Activated CD8-positive, alpha-beta memory T cell treated with anti-CD3 and anti-CD28 coated beads for 36 hours (primary cell): Measurements from ENCODE around the gene SGO1. TPM values are rescaled to one million over a fixed set of nuclear protein-coding genes. Genes with fewer than 3 reads are reported as not detected.

Source experiments
- CTCF ChIA-PET: fragments of 350-600 bp; sonication (Branson Sonifier 250); formaldehyde crosslinking; loops from one replicate; lab custom pipeline; 2021; ENCODE audit warnings: antibody characterized with exemption; lab: Charles Lee
- POLR2A ChIA-PET: fragments of 350-600 bp; sonication (Branson Sonifier 250); formaldehyde crosslinking; loops from one replicate; lab custom pipeline; 2021; ENCODE audit warnings: antibody characterized with exemption; lab: Charles Lee
- total RNA-seq, 2 experiments: library from RNA; stranded (reverse); gene quantifications; one replicate each; pipeline ENCODE4 v1.2.3, GENCODE V29; 2021

The SGO1 gene
- total RNA-seq, 2 experiments from 2014 or later: 21.6 to 23.3 TPM

DNA sequence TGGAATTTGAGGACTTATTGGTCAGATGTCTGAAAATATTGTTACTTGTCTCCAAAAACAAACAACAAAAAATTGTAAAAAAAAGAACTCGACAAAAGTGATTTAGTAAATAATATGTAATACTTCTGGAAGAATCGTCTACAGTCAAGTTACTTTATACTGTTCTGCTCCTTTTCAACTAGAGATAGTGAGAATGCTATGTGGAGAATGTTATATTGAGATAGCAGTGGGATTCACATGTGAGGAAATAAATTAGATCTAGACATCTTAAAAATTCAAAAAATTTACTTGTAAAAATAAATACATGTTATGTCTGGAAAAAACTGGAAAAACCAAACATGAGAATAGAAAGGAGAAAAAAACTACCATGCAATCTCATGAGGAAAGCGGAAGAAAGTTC, 64.9 kb downstream of the SGO1 start:
- POLR2A ChIA-PET: no interaction called here
- CTCF ChIA-PET: no interaction called here

Other genes starting within 250 kb of the SGO1 start
- gene RAB5A, start 239.1 kb downstream of the SGO1 start, total RNA-seq: 10 to 100 TPM; 64.4 to 67.8 TPM
- gene PP2D1, start 173.9 kb downstream of the SGO1 start, total RNA-seq: not detected
- gene KAT2B, start 145.8 kb downstream of the SGO1 start, total RNA-seq: 10 to 100 TPM; 36.1 to 39.6 TPM